Measurements from ENCODE around the gene SLC31A1.

GRCh38 chr9:113192455-113192854 is 28.9 kb upstream of the SLC31A1 start:
- TF ChIP-seq CTCF (IDR thresholded peaks at IDR 0.05; ENCODE audit: low read depth, low read length) (no peak), EZH2phosphoT487 (IDR thresholded peaks at IDR 0.05; ENCODE audit: low read depth) (no peak)

All from OCI-LY3 (cell line).